HTR-8/SVneo (cell line): ENCODE results near the gene DNMT3A.

Source experiments
- DNase-seq: peaks from one replicate; pipeline ENCODE4 v3.0.0; 2011; ENCODE audit warnings: low spot score, mixed read lengths; ENCODE audit not compliant: insufficient read length
- FAIRE-seq: peaks from 2 replicates; lab custom pipeline; 2011; peaks lifted over from hg19 to GRCh38; lab: Jason Lieb, UNC

The DNMT3A gene

DNA sequence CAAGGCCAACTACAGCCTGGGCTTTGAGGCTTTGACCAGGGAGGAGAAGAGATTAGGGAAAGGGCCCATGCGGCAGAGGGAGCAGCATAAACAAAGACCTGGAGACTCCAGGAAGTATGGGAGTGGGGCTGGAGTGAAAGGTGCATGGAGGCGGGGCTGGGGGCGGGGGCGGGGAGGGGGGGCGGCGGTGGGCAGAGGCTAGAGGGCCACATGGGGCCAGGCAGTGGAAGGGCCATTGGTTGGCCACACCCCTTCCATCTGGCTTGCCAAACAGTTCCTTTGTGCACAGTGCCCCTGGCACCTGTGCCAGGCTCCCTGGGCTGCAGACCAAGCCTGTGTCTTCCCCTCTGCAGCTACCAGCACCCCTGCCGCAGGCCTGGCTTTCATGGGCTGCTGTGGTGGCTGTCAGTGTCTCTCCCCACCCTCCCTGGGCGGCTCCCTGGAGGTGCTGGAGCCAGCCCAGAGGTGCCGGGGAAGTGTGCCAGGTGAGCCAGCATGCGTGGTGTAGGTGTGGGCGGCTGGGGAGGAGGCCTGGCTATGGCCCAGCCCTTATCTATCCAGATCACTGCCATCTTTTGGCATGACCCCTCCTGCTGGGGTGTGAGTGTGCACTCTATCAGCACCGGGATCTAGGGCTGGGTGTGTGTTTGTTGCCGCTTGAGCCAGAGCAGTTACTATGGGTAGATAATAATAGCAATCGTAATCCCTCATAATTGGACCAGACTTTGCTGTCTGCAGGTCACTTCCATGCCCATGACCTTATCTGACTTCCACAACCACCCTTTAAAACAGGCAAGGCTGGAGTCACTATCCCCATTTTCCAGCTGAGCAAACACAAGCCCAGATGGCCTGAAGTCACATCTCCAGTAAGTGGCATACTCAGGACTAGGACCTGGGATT is 30.5 kb downstream of the DNMT3A start:
- no peak for DNase-seq
- FAIRE-seq: no peak

DNA sequence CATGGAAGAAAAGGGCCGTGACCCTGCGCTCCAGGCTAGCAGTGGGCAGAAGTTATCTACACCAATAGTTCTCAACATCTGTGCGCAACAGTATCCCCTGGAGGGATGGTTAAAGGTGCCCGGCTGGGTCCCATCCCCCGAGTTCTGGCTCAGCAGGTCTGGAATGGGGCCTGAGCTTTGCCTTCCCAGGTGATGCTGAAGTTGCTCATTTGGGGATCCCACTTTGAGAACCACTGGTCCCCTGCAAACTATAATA is 31.1 kb downstream of the DNMT3A start:
- DNase-seq: no peak
- no peak for FAIRE-seq

DNA sequence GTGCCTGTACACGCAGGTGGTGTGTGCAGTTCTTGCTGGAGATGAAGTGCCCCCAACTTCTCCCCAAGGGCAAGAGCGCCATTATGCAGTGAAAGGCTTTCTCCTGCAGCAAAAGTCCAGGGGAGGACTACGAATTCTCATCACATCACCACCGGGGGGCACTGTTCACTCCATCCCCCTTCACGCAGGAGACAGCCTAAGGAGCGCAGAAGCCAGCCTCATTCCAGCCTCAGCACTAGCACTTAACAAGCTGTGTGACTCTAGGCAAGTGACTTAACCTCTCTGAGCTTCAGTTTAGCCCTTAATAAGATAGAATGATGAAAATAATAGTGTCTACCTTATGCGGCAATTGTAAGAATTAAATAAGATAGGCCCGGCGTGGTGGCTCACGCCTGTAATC is 32.3 kb downstream of the DNMT3A start:
- FAIRE-seq (peak; percentile 36), DNase-seq (peak; percentile 58)

- DNase-seq: no peak
- FAIRE-seq: no peak
Measured at GRCh38 chr2:25308599-25308998, 33.1 kb downstream of the DNMT3A start.

DNA sequence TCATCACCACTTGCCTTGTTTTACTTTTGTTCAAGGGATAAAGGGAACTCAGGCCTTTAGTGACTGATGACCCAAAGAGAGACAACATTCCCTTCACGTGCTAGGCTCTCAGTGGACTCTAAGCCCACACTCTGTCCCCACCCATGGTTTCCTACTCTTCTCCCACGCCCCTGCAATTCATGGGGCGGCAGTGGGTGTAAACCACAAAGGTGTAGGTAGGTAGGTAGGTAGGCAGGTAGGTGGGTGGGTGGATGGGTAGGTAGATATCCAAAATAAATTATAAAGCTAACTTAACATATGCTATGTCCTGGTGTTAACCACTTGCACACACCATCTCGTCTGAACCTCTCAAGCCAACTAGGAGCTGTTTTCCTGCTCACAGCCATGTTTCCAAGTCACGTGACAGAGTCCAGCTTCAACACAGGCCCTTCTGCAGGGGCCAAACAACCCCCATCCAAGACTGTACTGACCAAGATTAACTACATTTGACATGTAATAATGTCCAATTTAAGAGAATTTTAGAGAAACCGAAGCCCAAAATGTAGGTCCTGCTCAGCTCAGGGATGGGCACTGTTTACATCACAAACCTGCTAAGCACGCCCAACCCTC is 33.7 kb downstream of the DNMT3A start:
- FAIRE-seq (peak; percentile 4), DNase-seq (no peak)

GRCh38 chr2:25306777-25307368 is 34.9 kb downstream of the DNMT3A start:
- FAIRE-seq (no peak), DNase-seq (no peak)

DNA sequence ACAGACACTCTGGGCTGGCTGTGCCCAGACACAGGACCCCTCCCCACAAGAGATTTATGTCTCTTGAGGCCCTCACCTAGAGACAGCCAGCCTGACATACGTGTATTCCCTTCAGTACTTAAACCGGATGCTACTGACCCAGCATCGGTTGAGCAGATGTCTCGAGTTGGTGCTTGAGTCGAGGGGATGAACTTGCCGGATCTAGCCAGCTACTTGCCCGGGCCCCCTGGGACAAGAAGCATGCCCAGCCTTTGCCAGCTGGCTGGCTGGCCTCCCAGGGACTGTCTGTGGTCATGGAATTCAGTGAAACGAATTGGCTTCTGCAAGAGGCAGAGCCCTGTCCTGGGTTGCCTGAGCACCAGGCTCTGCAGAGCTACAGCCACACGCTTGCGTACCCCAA is 36.0 kb downstream of the DNMT3A start:
- no peak for FAIRE-seq
- no peak for DNase-seq

DNA sequence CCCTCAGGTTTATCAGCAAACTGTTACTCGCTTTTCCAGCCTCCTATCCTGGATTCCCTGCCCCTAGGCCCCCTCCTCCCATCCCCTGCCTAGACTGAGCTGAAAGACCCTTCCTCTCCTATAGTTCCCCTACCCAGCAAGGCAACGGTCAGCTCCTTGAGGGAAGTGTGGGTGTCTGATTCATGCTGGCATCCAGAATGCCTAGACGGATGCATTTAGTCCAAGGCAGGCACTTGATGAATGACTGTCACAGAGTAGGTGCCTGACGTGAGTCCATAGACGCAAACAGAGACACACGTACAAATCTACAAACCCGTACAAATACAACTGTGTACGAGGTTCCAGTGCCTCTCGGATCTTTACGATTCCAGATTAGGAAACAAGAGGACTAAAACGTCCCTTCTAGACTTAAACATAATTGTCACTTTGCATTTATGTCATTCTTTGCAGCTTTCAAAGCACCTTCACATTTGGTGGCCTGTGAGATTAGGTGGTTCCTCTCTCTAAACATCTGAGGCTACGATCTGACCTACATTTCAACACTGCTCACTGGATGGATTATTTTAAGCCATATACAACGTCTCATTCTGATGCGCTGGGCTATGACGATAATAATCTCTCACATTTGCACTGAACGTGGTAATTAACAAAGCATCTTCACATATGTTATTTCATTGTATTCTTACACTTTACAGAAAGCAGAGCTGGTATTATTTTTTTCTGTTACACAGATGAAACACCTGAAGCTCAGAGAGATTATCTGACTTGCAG is 36.7 kb downstream of the DNMT3A start:
- DNase-seq: no peak
- FAIRE-seq: peak; percentile 70

GRCh38 chr2:25304321-25304720 is 37.4 kb downstream of the DNMT3A start:
- FAIRE-seq (no peak), DNase-seq (no peak)

- no peak for DNase-seq
- FAIRE-seq: no peak
Measured at GRCh38 chr2:25303633-25304236, 38.0 kb downstream of the DNMT3A start.

DNA sequence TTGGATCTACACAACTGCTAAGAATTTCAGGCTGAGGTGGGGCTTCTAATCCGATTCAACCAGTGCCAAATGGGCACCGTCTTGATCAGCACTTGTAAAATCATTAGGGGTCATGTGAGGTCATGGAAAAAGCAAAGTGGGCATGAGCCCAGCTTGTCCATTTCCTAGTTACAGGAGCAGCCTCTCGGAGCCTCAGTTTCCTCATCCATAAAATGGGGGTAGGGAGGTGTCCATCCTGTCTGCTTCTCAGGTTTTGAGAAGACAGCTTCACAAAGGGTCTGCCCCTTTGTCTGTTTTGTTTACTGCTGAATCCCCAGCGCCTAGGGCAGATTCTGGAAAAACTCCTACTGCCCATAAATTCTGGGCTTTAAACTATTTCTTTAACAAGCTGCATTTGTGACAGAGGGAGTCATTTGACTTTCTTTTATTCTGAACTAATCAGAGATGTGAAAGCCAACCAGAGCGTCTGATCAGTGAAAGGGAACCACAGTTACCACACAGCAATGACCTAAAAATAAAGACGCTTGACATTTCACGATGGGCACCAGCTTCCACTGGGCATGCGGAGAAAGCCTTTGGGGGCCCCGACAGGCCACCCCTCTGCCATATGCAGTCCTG is 38.9 kb downstream of the DNMT3A start:
- FAIRE-seq (no peak), DNase-seq (no peak)

DNA sequence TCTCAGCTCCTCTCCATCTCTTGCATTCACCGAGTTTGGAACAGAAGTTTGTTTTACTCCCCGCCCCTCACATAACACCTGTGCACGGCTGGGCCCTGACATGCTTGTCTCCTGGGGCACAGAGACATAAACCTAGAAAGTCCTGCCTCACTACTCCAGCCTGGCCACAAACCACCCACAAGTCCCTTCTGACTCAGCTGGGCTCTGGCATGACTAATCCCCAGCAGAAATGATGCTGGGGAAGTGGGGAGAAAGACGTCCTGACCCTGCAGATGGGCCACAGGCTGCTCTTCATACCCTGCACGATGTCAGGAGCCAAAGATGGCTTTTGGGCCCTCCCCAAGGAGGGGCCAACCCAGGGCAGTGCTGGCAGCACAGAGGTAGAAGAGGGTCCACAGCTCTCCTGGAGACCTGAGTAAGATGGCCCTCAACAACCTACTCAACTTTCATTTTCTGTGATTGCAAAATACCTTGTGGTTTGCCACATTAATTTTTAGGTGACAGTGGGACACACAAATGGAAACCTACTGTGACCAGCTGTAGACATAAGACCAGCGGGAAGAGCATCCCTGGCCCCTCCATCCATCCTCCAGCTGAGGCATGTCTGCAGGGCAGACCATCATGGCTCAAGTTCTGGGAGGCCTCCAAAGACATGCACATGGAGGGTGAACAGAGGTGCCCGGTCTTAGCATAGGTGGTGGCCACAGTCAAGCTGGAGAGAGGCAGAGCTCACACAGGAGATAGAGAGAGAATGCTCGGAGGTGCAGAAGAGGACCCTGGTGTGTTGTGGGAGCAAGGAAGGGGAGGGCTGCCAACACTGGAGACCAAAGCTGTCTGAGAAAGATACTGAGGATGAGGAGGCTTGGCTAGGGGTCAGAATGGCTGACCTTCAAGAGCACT is 40.0 kb downstream of the DNMT3A start:
- FAIRE-seq: peak; percentile 54
- DNase-seq: peak; percentile 55

DNA sequence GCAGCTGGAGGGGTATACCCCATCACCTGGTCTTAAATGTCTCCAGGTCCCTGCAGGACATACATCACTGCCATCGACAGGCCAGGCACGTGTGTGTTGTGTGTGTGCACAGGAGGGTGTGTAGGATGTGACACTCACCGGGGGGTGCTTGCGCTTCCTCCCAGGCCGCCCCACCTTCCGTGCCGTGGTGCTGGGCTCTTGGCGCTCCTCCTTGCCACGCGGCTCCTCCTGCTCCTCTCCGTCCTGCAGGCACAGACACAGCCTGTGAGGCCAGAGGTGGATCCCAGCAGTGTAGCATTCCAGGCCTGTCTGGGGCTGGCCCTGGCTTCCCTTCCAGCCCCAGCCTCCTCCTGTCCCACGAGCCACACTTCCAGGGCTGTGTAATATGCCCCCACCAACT is 41.7 kb downstream of the DNMT3A start:
- DNase-seq: no peak
- no peak for FAIRE-seq

GRCh38 chr2:25298776-25299431 is 42.8 kb downstream of the DNMT3A start:
- FAIRE-seq (no peak), DNase-seq (no peak)

- no peak for DNase-seq
- FAIRE-seq: no peak
Measured at GRCh38 chr2:25297738-25298137, 44.0 kb downstream of the DNMT3A start.

GRCh38 chr2:25295621-25296020 is 46.1 kb downstream of the DNMT3A start:
- FAIRE-seq (no peak), DNase-seq (no peak)

DNA sequence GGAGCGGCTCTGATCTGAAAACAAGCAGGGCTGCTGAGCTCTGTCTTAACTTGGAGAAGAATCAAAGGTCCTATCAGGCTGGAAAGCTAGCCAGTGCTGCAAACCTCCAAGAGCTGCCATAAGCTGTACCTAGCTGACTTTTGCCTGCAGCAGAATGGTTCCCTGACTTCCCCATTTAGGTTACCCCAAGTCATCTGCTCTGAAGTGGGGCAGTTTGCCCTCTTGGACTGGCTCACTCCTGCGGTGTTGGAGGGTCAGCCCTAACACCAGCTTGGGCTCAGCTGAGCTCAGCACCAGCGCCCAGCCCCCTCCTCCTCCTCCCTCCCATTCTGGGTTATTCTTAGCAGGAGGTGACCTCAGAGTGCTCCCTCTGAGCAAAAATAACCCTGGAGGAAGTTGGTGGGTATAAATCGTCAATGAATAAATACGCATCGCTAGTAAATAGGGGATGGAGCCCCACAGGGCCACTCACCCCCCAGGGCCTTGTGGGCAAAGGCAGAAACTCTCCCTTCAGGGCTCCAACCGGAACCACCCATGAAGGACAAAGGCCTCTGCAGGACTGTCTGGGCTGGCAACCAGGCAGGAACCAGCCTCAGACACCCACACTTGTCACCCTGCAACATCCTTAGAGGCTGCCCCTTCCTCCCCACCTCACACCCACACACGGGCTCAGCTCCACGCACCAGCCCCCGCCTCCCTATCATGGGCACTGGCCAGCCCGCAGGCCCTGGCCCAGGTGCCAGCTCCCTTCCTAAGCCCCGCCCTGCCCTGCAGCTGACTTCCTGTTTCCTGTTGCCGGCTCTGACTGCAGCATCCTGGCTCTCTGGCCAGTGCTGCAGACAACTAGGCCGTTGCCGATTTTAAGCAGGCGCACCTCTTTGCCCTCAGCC is 46.9 kb downstream of the DNMT3A start:
- DNase-seq (no peak), FAIRE-seq (no peak)
